OCI-LY1 (cell line): ENCODE results near the gene VAV3.

ENCODE experiments used
- H2AFZ ChIP-seq: fragments of 200-600 bp; sonication (generic), shearing (Covaris generic); 2 replicates; pipeline ENCODE4 v1.6.0; 2014; ENCODE audit warnings: antibody characterized with exemption, mild to moderate bottlenecking, low read length
- H3F3A ChIP-seq: fragments of 200-600 bp; sonication (generic), shearing (Covaris generic); 2 replicates; pipeline ENCODE4 v1.6.0; 2014; ENCODE audit warnings: mild to moderate bottlenecking, antibody characterized with exemption, low read length, moderate library complexity; ENCODE audit not compliant: insufficient read depth
- H3K27ac ChIP-seq: fragments of 200-600 bp; sonication (generic); 2 replicates; pipeline ENCODE4 v1.5.1; 2014; ENCODE audit warnings: low read length, mixed run types, mild to moderate bottlenecking, low read depth; ENCODE audit not compliant: poor library complexity, severe bottlenecking
- H3K27me3 ChIP-seq: fragments of 200-600 bp; sonication (generic); 2 replicates; pipeline ENCODE4 v1.6.0; 2014; ENCODE audit warnings: antibody characterized with exemption, mild to moderate bottlenecking, low read length, moderate library complexity; ENCODE audit not compliant: insufficient read depth
- H3K36me3 ChIP-seq: fragments of 200-600 bp; sonication (generic); 2 replicates; pipeline ENCODE4 v1.6.1; 2014; ENCODE audit warnings: mild to moderate bottlenecking, antibody characterized with exemption, low read length, moderate library complexity, mixed read lengths; ENCODE audit not compliant: insufficient read depth
- H3K4me1 ChIP-seq: fragments of 200-600 bp; sonication (generic); 2 replicates; pipeline ENCODE4 v1.5.1; 2014; ENCODE audit warnings: mild to moderate bottlenecking, low read length, moderate library complexity; ENCODE audit not compliant: insufficient read depth, severe bottlenecking
- H3K4me2 ChIP-seq: fragments of 200-600 bp; sonication (generic), shearing (Covaris generic); 2 replicates; pipeline ENCODE4 v1.6.1; 2014; ENCODE audit warnings: low read length
- H3K4me3 ChIP-seq: fragments of 200-600 bp; sonication (generic); 2 replicates; pipeline ENCODE4 v1.5.1; 2014; ENCODE audit warnings: low read length, low read depth, mild to moderate bottlenecking, mixed read lengths; ENCODE audit not compliant: poor library complexity, severe bottlenecking
- H3K79me2 ChIP-seq: fragments of 200-600 bp; shearing (Covaris generic); 2 replicates; pipeline ENCODE4 v1.6.1; 2016; ENCODE audit warnings: mixed run types, low read length, mixed read lengths; ENCODE audit not compliant: insufficient read depth
- H3K9ac ChIP-seq: fragments of 200-600 bp; sonication (generic), shearing (Covaris generic); 2 replicates; pipeline ENCODE4 v1.6.1; 2014; ENCODE audit warnings: mild to moderate bottlenecking, low read length, mixed read lengths
- H3K9me2 ChIP-seq: fragments of 200-600 bp; sonication (generic), shearing (Covaris generic); 2 replicates; pipeline ENCODE4 v1.6.1; 2014; ENCODE audit warnings: low read depth, mild to moderate bottlenecking, low read length, mixed read lengths
- H3K9me3 ChIP-seq: fragments of 200-600 bp; shearing (Covaris generic); 2 replicates; pipeline ENCODE4 v1.6.1; 2014; ENCODE audit warnings: low read length, mixed read lengths
- H4K20me1 ChIP-seq: fragments of 200-600 bp; sonication (generic), shearing (Covaris generic); 2 replicates; pipeline ENCODE4 v1.6.0; 2016; ENCODE audit warnings: mild to moderate bottlenecking, low read length; ENCODE audit not compliant: insufficient read depth
- EZH2 ChIP-seq: fragments of 200-600 bp; sonication (generic), shearing (Covaris generic); IDR thresholded peaks from 2 replicates; pipeline ENCODE4 v1.8.0; 2017; ENCODE audit warnings: borderline replicate concordance, mixed run types, mild to moderate bottlenecking, antibody characterized with exemption, low read length, moderate library complexity, mixed read lengths
- TF ChIP-seq, protein P1 (sequence below): fragments of 200-600 bp; sonication (generic), shearing (Covaris generic); IDR thresholded peaks from 2 replicates; pipeline ENCODE4 v1.5.1; 2017; ENCODE audit warnings: mild to moderate bottlenecking, antibody characterized with exemption, low read length, moderate library complexity, mixed read lengths

The VAV3 gene

DNA sequence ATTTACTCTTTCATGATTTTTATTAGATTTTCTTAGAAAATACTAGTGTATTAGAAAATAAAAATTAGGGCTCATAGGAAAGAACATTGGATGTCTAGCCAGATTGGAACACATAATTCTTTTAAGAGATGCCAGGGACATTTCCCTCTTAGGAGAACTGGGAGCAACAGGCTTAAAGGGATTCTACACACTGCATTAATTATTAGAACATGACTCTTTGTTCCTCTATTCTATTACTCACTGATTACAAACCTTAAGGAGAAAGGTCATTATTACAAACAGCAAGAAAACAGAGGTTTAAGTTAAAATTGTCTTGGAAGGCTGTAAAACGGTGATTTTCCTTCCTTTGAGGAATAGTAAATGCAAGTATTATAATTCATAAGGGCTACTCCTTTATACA lies 32.9 kb upstream of the VAV3 start:
- Histone ChIP-seq H3K4me3 (no peak overlapping the region), H3K36me3 (no peaks in the 10 kb centered on the region), H4K20me1 (no peaks in the 10 kb centered on the region), H3K27me3 (no peaks in the 10 kb centered on the region), H3F3A (no peaks in the 10 kb centered on the region), H3K4me1 (no peaks in the 10 kb centered on the region), H2AFZ (no peak overlapping the region), H3K9me2 (no peaks in the 10 kb centered on the region), H3K4me2 (no peak overlapping the region), H3K9me3 (no peaks in the 10 kb centered on the region), H3K9ac (no peak overlapping the region), H3K79me2 (no peaks in the 10 kb centered on the region), H3K27ac (no peak overlapping the region)
- TF ChIP-seq, protein P1, sequence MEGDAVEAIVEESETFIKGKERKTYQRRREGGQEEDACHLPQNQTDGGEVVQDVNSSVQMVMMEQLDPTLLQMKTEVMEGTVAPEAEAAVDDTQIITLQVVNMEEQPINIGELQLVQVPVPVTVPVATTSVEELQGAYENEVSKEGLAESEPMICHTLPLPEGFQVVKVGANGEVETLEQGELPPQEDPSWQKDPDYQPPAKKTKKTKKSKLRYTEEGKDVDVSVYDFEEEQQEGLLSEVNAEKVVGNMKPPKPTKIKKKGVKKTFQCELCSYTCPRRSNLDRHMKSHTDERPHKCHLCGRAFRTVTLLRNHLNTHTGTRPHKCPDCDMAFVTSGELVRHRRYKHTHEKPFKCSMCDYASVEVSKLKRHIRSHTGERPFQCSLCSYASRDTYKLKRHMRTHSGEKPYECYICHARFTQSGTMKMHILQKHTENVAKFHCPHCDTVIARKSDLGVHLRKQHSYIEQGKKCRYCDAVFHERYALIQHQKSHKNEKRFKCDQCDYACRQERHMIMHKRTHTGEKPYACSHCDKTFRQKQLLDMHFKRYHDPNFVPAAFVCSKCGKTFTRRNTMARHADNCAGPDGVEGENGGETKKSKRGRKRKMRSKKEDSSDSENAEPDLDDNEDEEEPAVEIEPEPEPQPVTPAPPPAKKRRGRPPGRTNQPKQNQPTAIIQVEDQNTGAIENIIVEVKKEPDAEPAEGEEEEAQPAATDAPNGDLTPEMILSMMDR, result no peak
- TF ChIP-seq EZH2, result no peak

DNA sequence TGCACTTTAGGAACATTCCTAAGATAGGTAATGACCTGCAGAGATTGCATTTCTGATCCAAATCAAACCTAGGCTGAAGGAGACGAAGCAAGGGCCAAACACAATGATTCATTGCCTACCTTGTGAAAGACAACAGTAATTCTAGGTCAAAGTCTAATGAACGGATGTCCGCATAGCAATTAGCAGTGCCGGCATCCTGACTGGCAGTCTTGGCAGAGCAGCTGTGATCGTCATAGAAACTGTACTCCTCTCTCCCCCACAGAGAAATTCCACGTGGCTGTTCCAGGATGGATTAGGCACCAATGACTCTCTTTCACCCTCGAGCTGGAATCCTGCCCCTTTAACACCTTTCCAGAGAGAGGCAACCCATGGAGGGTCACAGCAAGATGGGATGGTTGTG lies 28.9 kb upstream of the VAV3 start:
- H3K4me3 ChIP-seq, result no peak overlapping the region
- no peaks in the 10 kb centered on the region for H3K36me3 ChIP-seq
- no peaks in the 10 kb centered on the region for H3K4me1 ChIP-seq
- H3K9me2 ChIP-seq, result no peaks in the 10 kb centered on the region
- no peak overlapping the region for H3K27ac ChIP-seq
- H3K79me2 ChIP-seq, result no peaks in the 10 kb centered on the region
- TF ChIP-seq EZH2, result no peak
- TF ChIP-seq, protein P1, result no peak
- H3K27me3 ChIP-seq, result no peaks in the 10 kb centered on the region
- no peaks in the 10 kb centered on the region for H4K20me1 ChIP-seq
- H3K9me3 ChIP-seq, result no peaks in the 10 kb centered on the region
- no peak overlapping the region for H2AFZ ChIP-seq
- no peak overlapping the region for H3K4me2 ChIP-seq
- H3K9ac ChIP-seq, result no peak overlapping the region
- H3F3A ChIP-seq, result no peaks in the 10 kb centered on the region

DNA sequence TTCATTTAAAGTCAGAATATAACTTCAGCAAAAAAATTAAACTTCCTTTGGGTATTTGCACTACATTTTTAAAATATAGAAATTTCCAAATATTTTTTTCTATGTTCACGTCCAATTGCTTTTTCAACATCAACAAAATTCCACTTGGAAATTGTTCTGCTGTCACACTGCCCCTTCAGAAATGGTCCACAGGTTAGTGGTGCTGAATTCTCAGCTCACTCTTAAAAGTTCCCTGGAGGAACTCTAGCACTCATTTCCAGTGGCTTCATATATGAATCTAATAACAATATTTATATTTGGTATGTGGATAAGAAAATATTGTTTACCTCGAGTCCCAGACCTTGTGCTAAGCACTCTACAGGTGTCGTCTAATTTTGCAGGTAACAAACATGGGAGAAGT lies 27.4 kb upstream of the VAV3 start:
- Histone ChIP-seq H3K4me2 (no peak overlapping the region), H3K9ac (no peak overlapping the region), H3K9me2 (no peaks in the 10 kb centered on the region), H4K20me1 (no peaks in the 10 kb centered on the region), H3K27me3 (no peaks in the 10 kb centered on the region), H2AFZ (no peak overlapping the region), H3K9me3 (no peaks in the 10 kb centered on the region), H3K36me3 (no peaks in the 10 kb centered on the region), H3K4me1 (no peaks in the 10 kb centered on the region), H3K27ac (no peak overlapping the region), H3K4me3 (no peak overlapping the region), H3K79me2 (no peaks in the 10 kb centered on the region), H3F3A (no peaks in the 10 kb centered on the region)
- TF ChIP-seq EZH2, result no peak
- TF ChIP-seq, protein P1, result no peak
